ENCODE results near the gene HOXA9. TPM values are rescaled to one million over a fixed set of nuclear protein-coding genes. Genes with fewer than 3 reads are reported as not detected.

The HOXA9 gene
- total RNA-seq, 4 donors from 2014 or later: 19.5 to 130 (median 50.6) TPM

DNA sequence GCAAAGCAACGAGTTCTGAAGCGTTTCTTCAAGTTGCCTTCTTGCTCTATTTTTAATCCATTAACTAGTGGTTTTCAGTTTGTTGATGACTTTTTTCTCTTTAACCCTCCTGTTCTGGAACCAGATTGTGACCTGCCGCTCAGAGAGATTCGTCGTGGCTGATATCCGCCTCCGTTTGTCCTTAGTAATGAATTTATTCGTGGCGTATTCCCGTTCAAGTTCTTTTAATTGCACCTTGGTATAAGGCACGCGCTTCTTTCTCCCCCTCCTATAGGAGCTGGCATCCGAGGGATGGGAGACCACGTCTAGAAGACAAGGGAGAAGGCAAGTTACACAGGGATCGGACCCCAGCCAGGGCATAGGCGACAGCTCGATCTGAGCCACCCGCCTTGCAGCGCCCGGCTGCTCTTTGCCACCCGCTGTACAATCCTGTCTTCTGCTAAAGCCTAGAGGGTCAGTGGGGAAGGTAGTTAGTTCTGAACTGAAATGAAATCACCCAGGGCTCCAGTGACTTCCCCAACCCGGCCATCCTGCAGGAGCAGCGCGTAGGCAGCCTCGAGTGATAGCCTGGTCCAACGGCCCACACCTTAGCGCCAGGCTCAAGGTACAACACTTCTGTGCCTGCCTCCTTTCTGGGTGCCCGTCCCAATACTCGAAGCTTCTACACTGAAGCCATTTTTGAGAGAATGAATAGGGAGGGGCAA is 33.0 kb upstream of the HOXA9 start:
- no peaks in the 10 kb centered on the region for H3K36me3 ChIP-seq
- H3K27me3 ChIP-seq: peaks cover 85% of the 10 kb centered on the region
- 16 to 22% methylated on average over 17 to 29 of the region's 29 CpGs for WGBS, 2 donors (ENCODE audit: low coverage in 1 of 2)
- intact Hi-C loops (cut with DNase I; ENCODE audit: low total_unique reads): loop anchor here (10.0 kb wide), 1 partner anchor 977 kb away; no protein-coding TSS in a partner anchor
- no peaks in the 10 kb centered on the region for H3K9me3 ChIP-seq
- TF ChIP-seq EP300 (IDR thresholded peaks at IDR 0.05; ENCODE audit: low read depth) (no peak), POLR2A (IDR thresholded peaks at IDR 0.05) (peak; percentile 29), POLR2AphosphoS5 (IDR thresholded peaks at IDR 0.05) (peak in 1 of 3 donors; percentile 50)
- TF ChIP-seq, protein P1, sequence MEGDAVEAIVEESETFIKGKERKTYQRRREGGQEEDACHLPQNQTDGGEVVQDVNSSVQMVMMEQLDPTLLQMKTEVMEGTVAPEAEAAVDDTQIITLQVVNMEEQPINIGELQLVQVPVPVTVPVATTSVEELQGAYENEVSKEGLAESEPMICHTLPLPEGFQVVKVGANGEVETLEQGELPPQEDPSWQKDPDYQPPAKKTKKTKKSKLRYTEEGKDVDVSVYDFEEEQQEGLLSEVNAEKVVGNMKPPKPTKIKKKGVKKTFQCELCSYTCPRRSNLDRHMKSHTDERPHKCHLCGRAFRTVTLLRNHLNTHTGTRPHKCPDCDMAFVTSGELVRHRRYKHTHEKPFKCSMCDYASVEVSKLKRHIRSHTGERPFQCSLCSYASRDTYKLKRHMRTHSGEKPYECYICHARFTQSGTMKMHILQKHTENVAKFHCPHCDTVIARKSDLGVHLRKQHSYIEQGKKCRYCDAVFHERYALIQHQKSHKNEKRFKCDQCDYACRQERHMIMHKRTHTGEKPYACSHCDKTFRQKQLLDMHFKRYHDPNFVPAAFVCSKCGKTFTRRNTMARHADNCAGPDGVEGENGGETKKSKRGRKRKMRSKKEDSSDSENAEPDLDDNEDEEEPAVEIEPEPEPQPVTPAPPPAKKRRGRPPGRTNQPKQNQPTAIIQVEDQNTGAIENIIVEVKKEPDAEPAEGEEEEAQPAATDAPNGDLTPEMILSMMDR (IDR thresholded peaks at IDR 0.05): no peak
- peak overlapping the region; percentile 82 to 99 (median 96) for H3K27ac ChIP-seq
- in situ Hi-C loops (cut with MboI; ENCODE audit: low pct_ligation_motif_present in 1 of 4, low pct_unique_long_range_greater_than_20kb in 1 of 4, low sequenced_read_pairs in 3 of 4): loop anchor here in 2 of 4 donors (25.0 kb wide), 1 partner anchor 1336 kb away; no protein-coding TSS in a partner anchor
- H3K4me1 ChIP-seq: peaks cover 0 to 22% (median 2%) of the 10 kb centered on the region in 4 donors
- no peak for DNase-seq
- H3K4me3 ChIP-seq: peak overlapping the region; percentile 57 to 73 (median 64)

DNA sequence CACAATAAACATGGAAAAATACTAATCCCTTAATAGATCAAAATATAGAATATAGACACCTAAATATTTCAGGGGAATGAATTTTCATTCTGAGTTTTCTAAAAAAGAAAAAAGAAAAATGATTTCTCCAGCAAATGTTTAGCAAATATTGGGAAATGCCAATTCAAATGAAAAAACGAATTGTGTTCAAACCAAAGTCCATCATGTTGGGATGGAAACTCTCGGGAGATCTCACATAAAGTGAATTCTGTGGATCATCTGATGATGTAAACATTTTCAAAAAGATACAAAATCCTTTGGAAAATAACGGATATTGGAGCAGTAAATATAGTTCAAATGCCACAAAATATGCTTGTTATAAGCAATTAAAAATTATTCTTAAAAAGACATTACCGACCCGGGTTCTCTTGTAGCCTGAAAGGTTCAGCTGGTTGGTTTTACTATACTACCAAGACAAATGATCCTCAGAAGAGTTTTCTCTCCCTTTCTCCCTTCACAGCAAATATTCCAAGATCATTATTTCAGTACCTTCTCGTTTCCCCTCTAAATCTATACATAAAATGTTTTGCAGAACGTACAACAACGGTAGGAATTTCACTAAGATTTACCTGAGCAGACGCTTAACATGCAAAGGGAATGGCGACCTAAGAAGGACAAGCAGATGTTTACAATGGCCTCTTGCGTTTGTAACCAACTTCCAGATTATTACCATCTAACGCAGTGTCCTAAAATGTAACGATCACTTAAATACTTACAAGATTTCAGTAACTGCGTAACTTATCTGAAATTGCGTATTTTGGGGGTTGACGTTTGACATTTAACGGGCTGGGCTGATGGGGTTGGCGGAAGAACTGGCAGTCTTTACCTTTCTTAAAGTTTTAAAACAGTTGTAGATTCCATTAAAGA is 32.1 kb upstream of the HOXA9 start:
- peaks cover 0 to 27% (median 5%) of the 10 kb centered on the region in 4 donors for H3K4me1 ChIP-seq
- in situ Hi-C loops (cut with MboI; ENCODE audit: low pct_ligation_motif_present in 1 of 4, low pct_unique_long_range_greater_than_20kb in 1 of 4, low sequenced_read_pairs in 3 of 4): loop anchor here in 2 of 4 donors (25.0 kb wide), 1 partner anchor 1335 kb away; no protein-coding TSS in a partner anchor

DNA sequence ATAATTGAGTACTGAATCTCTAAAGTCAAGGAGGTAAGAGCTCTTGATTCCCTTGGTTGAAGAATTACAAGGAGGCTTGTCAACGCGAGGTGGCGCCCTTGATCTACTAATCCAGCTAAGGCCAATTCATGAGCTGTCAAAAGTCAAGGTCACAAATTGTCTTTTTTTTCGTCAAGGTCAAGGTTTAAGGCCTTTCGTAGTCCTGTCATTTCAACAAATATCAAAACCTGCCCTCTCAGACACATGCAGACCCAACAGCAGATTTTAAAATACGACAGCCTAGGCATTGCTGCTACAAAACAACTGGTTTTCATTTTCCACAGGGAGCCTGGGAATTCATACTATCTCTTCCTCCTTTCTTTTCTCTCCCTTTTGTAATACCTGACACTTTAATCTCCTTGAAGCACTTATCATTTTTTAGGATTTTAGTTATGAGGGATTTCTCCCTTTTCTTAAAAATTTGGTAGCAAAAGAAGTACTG is 31.0 kb upstream of the HOXA9 start:
- peak overlapping the region; percentile 3 to 73 (median 58) for H3K4me3 ChIP-seq
- no peak for TF ChIP-seq EP300 (IDR thresholded peaks at IDR 0.05; ENCODE audit: low read depth)
- TF ChIP-seq, protein P1 (IDR thresholded peaks at IDR 0.05): peak; percentile 73 to 88 (median 79)
- TF ChIP-seq POLR2AphosphoS5 (IDR thresholded peaks at IDR 0.05): peak; percentile 33 to 55 (median 55)
- no peak for TF ChIP-seq POLR2A (IDR thresholded peaks at IDR 0.05)
- H3K27ac ChIP-seq: peak overlapping the region; percentile 95 to 99 (median 98)
- H3K9me3 ChIP-seq: no peaks in the 10 kb centered on the region
- H3K36me3 ChIP-seq: no peaks in the 10 kb centered on the region
- intact Hi-C loops (cut with DNase I; ENCODE audit: low total_unique reads): loop anchor here (10.0 kb wide), 1 partner anchor 978 kb away; no protein-coding TSS in a partner anchor
- DNase-seq: peak; percentile 95
- H3K27me3 ChIP-seq: peaks cover 77% of the 10 kb centered on the region
- WGBS, 2 donors (ENCODE audit: low coverage in 1 of 2): 0 to 2% methylated on average over 6 of the region's 6 CpGs
- peaks cover 0 to 38% (median 13%) of the 10 kb centered on the region in 4 donors for H3K4me1 ChIP-seq
- in situ Hi-C loops (cut with MboI; ENCODE audit: low pct_ligation_motif_present in 1 of 4, low pct_unique_long_range_greater_than_20kb in 1 of 4, low sequenced_read_pairs in 3 of 4): loop anchor here in 2 of 4 donors (25.0 kb wide), 1 partner anchor 1334 kb away; no protein-coding TSS in a partner anchor

More for the DNA sequence above, 32.1 kb upstream of the HOXA9 start:
- Histone ChIP-seq H3K27ac (peak overlapping the region; percentile 95 to 99 (median 98)), H3K9me3 (no peaks in the 10 kb centered on the region), H3K4me3 (peak overlapping the region; percentile 57 to 73 (median 64)), H3K36me3 (no peaks in the 10 kb centered on the region), H3K27me3 (peaks cover 83% of the 10 kb centered on the region)
- TF ChIP-seq POLR2AphosphoS5 (IDR thresholded peaks at IDR 0.05): no peak
- TF ChIP-seq EP300 (IDR thresholded peaks at IDR 0.05; ENCODE audit: low read depth): no peak
- TF ChIP-seq POLR2A (IDR thresholded peaks at IDR 0.05): no peak
- TF ChIP-seq, protein P1 (IDR thresholded peaks at IDR 0.05): no peak
- DNase-seq: no peak
- intact Hi-C loops (cut with DNase I; ENCODE audit: low total_unique reads): loop anchor here (10.0 kb wide), 1 partner anchor 977 kb away; no protein-coding TSS in a partner anchor
- WGBS, 2 donors (ENCODE audit: low coverage in 1 of 2): 20 to 24% methylated on average over 17 to 18 of the region's 18 CpGs

Data from transverse colon (tissue), 4 donors.